HG03558 (cell line): ENCODE data around the gene NPAS2.

Experiments
- ATAC-seq: cut with Tn5 transposase; IDR thresholded peaks from one replicate; pipeline ENCODE4 v1.9.1; 2021; ENCODE audit warnings: moderate number of reproducible peaks; ENCODE audit not compliant: unreplicated experiment; ENCODE audit errors: extremely low read depth

NPAS2 gene

GRCh38 chr2:100960688-100961087 is 140.7 kb downstream of the NPAS2 start:
- ATAC-seq: no peak

DNA sequence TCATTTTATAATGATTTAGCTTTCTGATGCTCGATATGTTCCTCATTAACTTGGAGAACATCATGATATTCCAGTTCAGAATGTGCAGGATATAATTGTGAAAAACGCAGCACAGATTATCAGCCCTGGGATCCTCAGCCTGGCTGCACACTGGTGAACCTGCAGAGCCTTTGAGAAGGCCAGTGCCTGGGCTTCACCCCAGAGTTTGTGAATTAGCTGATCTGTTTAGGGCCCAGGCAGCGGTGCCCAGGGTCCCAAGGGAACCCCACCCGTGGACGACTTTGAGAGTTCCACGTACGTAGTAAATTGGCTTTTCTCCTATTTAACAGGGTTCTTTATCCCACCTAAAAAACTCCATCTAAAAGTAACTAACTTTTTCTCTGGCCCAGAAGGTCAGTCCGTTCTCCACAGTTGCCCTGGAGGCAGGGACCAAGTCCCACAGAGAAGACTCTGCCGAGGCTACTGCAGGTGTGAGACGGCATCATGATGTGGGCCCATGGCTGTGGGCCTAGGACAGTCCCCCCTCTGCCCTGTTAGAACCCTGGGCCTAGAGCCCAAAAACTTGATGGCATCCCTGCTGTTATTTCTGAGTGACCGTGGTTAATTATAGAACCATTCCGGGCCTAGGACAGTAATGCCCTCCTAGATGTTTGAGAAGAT is 142.6 kb downstream of the NPAS2 start:
- no peak for ATAC-seq

GRCh38 chr2:100963026-100963375 is 143.1 kb downstream of the NPAS2 start:
- no peak for ATAC-seq

- no peak for ATAC-seq
Measured at GRCh38 chr2:100964222-100964621, 144.3 kb downstream of the NPAS2 start.

GRCh38 chr2:100964681-100965169 is 144.8 kb downstream of the NPAS2 start:
- ATAC-seq: no peak

- ATAC-seq: no peak
Measured at GRCh38 chr2:100965596-100965995, 145.7 kb downstream of the NPAS2 start.

DNA sequence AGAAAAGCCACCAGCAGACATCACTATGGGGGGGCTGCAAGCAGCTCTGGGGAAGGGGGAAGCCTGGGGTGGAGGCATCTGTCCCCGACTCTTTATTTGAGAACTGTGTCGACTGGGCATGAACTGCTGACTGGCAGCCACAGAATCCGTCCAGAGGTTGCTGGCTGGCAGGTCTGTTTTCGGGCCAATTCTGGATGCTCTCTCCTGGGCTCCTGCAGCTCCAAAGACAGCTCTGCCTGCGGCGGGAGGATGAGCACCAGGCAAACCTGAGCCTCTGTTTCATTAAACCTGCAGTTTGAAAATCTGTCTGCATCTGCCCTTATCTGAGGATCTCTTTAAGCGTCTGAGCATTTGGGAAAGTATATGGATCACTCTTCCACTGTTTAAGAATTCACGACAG is 147.8 kb downstream of the NPAS2 start:
- ATAC-seq: no peak

DNA sequence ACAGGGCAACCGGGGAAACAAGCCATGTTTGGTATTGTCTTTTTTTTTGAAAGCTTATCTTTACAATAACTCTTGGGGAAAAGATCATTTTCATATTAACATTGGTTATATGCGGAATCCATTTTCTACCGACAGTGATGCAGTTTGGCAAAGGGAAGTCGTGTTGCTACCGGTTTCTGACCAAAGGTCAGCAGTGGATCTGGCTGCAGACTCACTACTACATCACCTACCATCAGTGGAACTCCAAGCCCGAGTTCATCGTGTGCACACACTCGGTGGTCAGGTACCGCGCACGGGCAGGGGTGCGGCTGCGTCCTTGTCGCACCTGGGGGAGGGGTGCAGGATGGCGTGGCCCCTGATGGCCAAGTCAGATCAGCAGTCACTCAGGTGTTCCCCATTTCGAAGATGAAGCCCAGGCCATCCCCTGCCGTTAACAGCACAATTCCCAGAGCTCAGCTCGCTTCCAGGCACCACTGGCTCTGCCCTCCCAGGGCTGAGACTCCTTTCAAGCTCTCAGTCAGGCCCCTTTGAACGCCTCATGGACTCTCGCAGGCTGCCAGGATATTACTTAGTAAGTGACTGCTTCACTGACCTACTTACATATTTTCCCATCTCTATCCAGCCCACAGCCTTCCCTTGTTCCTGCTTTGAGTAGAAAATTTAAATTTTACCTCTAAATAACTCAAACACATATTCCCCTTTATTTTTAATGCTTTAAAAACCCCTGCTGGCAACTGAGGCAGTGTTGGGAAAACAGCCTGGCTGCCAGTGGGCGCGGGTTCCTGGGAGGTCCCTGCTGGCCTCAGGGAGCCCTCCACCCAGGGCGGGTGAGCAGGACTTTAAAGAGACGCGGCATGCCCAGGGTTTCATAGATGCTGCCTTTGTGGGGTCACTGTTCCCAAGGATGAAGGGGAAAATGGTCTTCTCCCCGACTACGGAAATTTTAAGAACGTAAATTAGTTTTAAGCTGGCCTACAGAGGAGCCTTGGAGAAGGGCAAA is 148.5 kb downstream of the NPAS2 start:
- ATAC-seq: no peak

DNA sequence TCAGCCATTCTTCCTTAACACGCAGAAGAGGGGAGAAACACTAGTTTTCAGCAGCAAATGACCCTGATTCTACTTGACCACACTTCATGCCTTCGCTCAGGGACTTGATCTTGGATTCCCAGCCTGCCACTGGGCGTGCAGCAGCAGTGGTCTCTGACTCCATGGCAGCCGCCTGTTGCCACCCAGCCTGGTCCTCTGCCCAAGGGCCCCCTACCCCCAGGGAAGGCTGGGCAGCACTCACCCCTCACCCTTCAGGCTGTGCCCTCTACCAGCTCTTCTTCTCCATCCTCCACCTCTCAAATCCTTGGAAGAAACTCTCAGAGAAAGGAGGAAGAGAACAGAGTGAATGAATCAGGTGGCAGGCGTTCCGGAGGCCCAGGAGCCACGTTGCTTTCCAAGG is 150.1 kb downstream of the NPAS2 start:
- ATAC-seq: no peak

GRCh38 chr2:100971221-100971620 is 151.3 kb downstream of the NPAS2 start:
- ATAC-seq: no peak

DNA sequence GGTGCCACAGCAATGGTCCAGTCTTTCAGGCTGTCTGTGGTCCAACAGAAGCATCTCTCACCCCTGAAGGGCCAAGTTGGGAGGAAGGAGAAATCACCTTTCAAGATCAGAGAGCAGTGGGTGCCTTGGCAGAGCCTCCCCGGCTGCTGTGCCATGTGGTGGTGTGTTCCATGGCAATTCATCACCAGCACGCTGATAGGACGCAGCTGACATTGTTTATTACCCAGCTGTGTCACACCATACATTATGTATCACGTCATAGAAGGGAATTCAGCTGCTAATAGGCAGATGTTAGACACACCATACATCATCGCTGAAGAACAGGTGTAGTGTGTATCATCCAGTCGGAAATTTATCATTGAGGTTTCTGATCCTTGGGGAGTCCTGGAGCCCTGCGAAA is 152.5 kb downstream of the NPAS2 start:
- no peak for ATAC-seq

- no peak for ATAC-seq
Measured at GRCh38 chr2:100974712-100975520, 155.0 kb downstream of the NPAS2 start.

DNA sequence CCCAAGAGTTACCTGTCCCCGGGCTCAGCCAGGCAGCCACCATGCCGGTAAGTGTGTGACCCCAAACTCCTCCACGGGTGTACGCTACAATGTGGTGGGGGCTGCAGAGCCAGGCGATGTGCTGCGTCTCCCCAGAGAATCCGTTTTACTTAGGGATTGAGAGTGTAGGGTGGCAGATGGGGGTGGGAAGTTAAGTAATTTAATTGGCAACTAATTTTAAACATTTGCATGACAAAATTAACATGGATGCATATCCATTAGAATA is 155.5 kb downstream of the NPAS2 start:
- ATAC-seq: no peak

DNA sequence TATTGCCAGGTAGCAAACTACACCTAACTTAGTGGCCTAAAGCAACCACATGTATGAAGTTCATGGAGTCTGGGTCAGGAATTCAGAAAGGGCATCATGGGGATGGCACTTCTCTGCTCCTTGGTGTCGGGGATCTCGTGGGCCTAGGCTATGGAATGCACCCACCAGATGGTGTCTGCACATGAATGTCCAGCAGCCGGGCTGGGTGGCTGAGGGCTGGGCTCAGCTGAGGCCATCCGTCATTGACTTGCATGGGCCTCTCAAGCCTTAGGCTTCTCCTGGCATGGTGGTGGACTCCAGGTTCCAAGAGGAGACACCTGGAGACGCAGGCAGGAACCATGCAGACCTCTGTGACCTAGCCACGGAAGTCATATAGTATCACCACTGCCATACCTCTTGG is 156.1 kb downstream of the NPAS2 start:
- no peak for ATAC-seq

GRCh38 chr2:100976645-100977391 is 156.9 kb downstream of the NPAS2 start:
- peak; percentile 61 for ATAC-seq

GRCh38 chr2:100977511-100977910 is 157.6 kb downstream of the NPAS2 start:
- no peak for ATAC-seq

GRCh38 chr2:100978582-100979191 is 158.7 kb downstream of the NPAS2 start:
- no peak for ATAC-seq

DNA sequence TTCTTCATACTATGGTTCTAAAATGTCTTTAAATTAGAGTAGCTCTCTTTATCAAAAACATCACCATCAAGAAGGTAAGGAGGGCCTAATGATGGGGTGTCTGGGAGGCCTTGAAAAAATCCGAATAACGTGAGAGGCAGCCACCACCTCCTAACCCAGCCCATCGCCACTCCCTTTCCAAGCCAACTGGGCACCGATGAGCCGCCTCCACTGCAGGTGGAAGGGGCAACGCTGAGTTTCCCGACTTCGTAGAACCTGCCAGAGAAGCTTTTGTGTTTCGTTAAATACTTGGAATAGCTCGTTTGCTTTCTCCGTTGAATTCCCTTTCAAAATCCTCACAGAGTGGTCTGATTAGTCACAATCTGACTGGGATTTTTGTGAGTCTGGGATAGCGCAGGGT is 160.1 kb downstream of the NPAS2 start:
- ATAC-seq: no peak

- no peak for ATAC-seq
Measured at GRCh38 chr2:100981011-100981410, 161.1 kb downstream of the NPAS2 start.

GRCh38 chr2:100982431-100982861 is 162.5 kb downstream of the NPAS2 start:
- no peak for ATAC-seq
